ENCODE results near the gene ZNHIT6. TPM values are rescaled to one million over a fixed set of nuclear protein-coding genes. Genes with fewer than 3 reads are reported as not detected.

ZNHIT6 gene
- total RNA-seq, 2 experiments from 2014 or later = 14.5 to 24.5 TPM

DNA sequence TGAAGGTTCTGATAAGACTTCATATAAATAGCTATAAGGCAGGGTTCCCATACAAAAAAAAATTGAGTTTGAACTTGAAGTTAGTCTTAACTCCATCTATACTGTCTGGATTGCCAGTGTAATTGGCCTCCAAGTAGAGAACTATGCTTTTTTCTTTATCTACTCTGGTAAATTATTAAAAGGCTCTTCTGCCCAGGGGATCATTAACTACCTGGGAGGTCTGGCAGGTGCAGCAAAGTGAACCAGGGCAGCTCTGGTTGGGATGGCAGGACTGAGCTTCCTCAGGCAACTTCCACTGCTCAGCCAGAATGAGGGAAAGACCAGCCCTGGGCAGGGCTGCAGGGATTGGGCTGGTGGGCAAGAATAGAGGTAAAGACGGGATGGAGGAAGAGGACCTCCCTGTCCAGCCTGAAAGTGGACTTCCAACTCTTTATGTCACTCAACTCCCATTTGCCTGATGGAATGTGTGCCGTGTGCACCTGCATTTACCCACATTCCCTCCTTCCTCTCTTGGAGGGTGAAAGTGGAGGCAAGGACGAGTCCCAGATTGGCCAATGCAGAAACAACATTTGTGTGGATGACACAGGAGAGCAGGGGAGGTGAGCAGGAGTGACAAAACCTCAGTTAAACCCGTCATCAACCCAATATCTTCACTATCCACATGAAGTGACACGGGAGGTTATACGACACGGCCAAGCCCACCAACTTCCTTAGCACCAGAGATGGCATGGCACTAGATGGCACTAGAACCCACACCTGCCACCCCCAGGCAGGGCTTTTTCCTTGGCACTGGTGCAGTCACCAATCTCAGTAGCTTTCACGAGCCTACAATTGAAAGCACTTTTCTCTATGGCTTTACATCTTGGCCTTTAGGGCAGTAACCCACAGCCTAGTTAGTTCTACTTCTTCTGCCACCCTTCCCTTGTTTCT is 102.5 kb downstream of the ZNHIT6 start:
- Histone ChIP-seq H3K9me2 (ENCODE audit: insufficient read depth, low read length) (no peaks in the 10 kb centered on the region), H3K4me1 (ENCODE audit: insufficient read depth, low read length, poor library complexity, severe bottlenecking) (no peaks in the 10 kb centered on the region), H3K9me3 (ENCODE audit: low read length) (no peaks in the 10 kb centered on the region), H3K4me3 (ENCODE audit: low read depth, low read length, poor library complexity, severe bottlenecking) (no peak overlapping the region), H4K20me1 (ENCODE audit: insufficient read depth, low read length) (no peaks in the 10 kb centered on the region), H2AFZ (ENCODE audit: low read length) (no peak overlapping the region), H3K4me2 (ENCODE audit: low read length) (no peak overlapping the region), H3K27ac (ENCODE audit: low read depth, low read length, poor library complexity, severe bottlenecking) (no peak overlapping the region), H3K36me3 (ENCODE audit: insufficient read depth, low read length) (no peaks in the 10 kb centered on the region), H3K79me2 (ENCODE audit: insufficient read depth, low read depth, low read length) (no peaks in the 10 kb centered on the region)
- ChIA-PET CTCF (ENCODE audit: unreplicated experiment) (no interaction called here), POLR2A (interaction anchor here (0.7 to 1.5 kb wide), 2 partner anchors 10 to 15 kb away, joined by 3 to 5 read pairs; no protein-coding TSS in a partner anchor)
- intact Hi-C loops (cut with micrococcal nuclease; ENCODE audit: unreplicated experiment) = no loop called here
- BruUV-seq (replicated peaks) = no TSS peak
- DNase-seq (ENCODE audit: low spot score) = peak; percentile 4
- TF ChIP-seq CTCF (conservative IDR thresholded peaks at IDR 0.05; ENCODE audit: low read length) (peak; percentile 30; the same call in 1 of the 2 replicates), EZH2phosphoT487 (IDR thresholded peaks at IDR 0.05; ENCODE audit: borderline replicate concordance, low read depth, low read length) (no peak)

- ChIA-PET CTCF (ENCODE audit: unreplicated experiment) (no interaction called here), POLR2A (interaction anchor here (1.5 kb wide), 1 partner anchor 9 kb away, joined by 5 read pairs; no protein-coding TSS in a partner anchor)
- intact Hi-C loops (cut with micrococcal nuclease; ENCODE audit: unreplicated experiment) = no loop called here
Observed at GRCh38 chr1:85604298-85604997, 103.8 kb downstream of the ZNHIT6 start.

More at GRCh38 chr1:85604298-85604997, 103.8 kb downstream of the ZNHIT6 start:
- no peaks in the 10 kb centered on the region for H3K4me1 ChIP-seq (ENCODE audit: insufficient read depth, low read length, poor library complexity, severe bottlenecking)
- DNase-seq (ENCODE audit: low spot score) = no peak
- H3K79me2 ChIP-seq (ENCODE audit: insufficient read depth, low read depth, low read length) = no peaks in the 10 kb centered on the region
- H3K36me3 ChIP-seq (ENCODE audit: insufficient read depth, low read length) = no peaks in the 10 kb centered on the region
- H3K4me3 ChIP-seq (ENCODE audit: low read depth, low read length, poor library complexity, severe bottlenecking) = no peak overlapping the region
- no TSS peak for BruUV-seq (replicated peaks)
- TF ChIP-seq EZH2phosphoT487 (IDR thresholded peaks at IDR 0.05; ENCODE audit: borderline replicate concordance, low read depth, low read length) (no peak), CTCF (conservative IDR thresholded peaks at IDR 0.05; ENCODE audit: low read length) (no peak)
- H3K27ac ChIP-seq (ENCODE audit: low read depth, low read length, poor library complexity, severe bottlenecking) = no peak overlapping the region
- no peak overlapping the region for H2AFZ ChIP-seq (ENCODE audit: low read length)
- no peaks in the 10 kb centered on the region for H4K20me1 ChIP-seq (ENCODE audit: insufficient read depth, low read length)
- no peak overlapping the region for H3K4me2 ChIP-seq (ENCODE audit: low read length)
- no peaks in the 10 kb centered on the region for H3K9me2 ChIP-seq (ENCODE audit: insufficient read depth, low read length)
- no peaks in the 10 kb centered on the region for H3K9me3 ChIP-seq (ENCODE audit: low read length)

Data from OCI-LY7 (cell line).